Suprapubic skin (tissue), 4 donors: ENCODE measurements around the gene LATS2. TPM values are rescaled to one million over a fixed set of nuclear protein-coding genes. Genes with fewer than 3 reads are reported as not detected.

Source experiments
- DNase-seq, 2 donors: peaks; one replicate each; pipeline ENCODE4 v3.0.0-alpha.2; 2019; ENCODE audit warnings: low spot score in 2 of 2
- H3K27ac ChIP-seq: fragments of 200-600 bp; sonication (generic); one replicate; pipeline ENCODE4 v1.5.1; 2019
- H3K27me3 ChIP-seq: fragments of 200-600 bp; sonication (generic); one replicate; pipeline ENCODE4 v1.5.1; 2019
- H3K36me3 ChIP-seq: fragments of 200-600 bp; sonication (generic); one replicate; pipeline ENCODE4 v1.5.1; 2019
- H3K4me1 ChIP-seq: fragments of 200-600 bp; sonication (generic); one replicate; pipeline ENCODE4 v1.5.1; 2019
- H3K4me3 ChIP-seq: fragments of 200-600 bp; sonication (generic); one replicate; pipeline ENCODE4 v1.5.1; 2019; ENCODE audit warnings: mild to moderate bottlenecking
- H3K9me3 ChIP-seq: fragments of 200-600 bp; sonication (generic); one replicate; pipeline ENCODE4 v1.5.1; 2019
- CTCF ChIP-seq, 2 donors: fragments of 200-600 bp in 1 of 2; fragments of 450-650 bp in 1 of 2; sonication (generic) in 1 of 2; IDR thresholded peaks; one replicate each; pipeline ENCODE4 v1.5.1; 2016 to 2019; ENCODE audit warnings: antibody characterized with exemption in 2 of 2, mild to moderate bottlenecking in 1 of 2, moderate library complexity in 1 of 2
- EP300 ChIP-seq: sonication (generic); formaldehyde crosslinking; IDR thresholded peaks from one replicate; pipeline ENCODE4 v1.6.1; 2017; ENCODE audit warnings: antibody characterized with exemption
- POLR2A ChIP-seq, 2 donors: fragments of 450-650 bp; IDR thresholded peaks; one replicate each; pipeline ENCODE4 v1.6.1; 2017; ENCODE audit warnings: antibody characterized with exemption in 2 of 2, mild to moderate bottlenecking in 2 of 2, moderate library complexity in 2 of 2
- POLR2AphosphoS5 ChIP-seq, 3 donors: sonication (generic); formaldehyde crosslinking; IDR thresholded peaks; one replicate each; pipeline ENCODE4 v1.6.1; 2017; ENCODE audit warnings: antibody characterized with exemption in 3 of 3
- WGBS: methylation state at CpG from one replicate; pipeline ENCODE4 v1.1.5; 2018; 5-methylcytosine and 5-hydroxymethylcytosine counted together
- total RNA-seq, 4 donors: library from RNA; depleted of rRNA; stranded (reverse); fragments of >200 nt; gene quantifications; one replicate each; pipeline ENCODE4 v1.1.0, GENCODE V29; 2016

Gene LATS2
- total RNA-seq, 4 donors from 2014 or later, result 11.5 to 21.6 (median 16.3) TPM

DNA sequence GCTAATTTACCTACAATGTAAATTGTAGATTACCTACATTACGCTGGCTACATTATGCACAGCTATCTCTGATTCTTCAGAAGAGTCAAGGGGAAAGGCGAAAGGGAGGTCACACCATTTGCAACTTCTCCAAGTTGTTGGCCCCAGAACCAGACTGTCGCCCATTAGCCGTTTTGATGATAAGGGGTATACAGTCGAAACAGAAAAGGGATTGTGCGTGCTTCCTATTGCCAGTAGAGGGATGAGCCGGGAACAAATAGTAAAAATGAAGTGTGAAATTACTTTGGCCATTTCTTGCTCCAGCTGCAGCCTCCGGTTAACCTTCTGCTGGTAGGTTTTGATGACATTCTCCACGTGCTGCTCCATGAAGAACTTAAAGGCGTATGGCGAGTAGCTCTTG lies 73.8 kb downstream of the LATS2 start:
- WGBS, result 95% methylated on average over 11 of the region's 11 CpGs
- Histone ChIP-seq H3K36me3 (peaks cover 66% of the 10 kb centered on the region), H3K9me3 (no peaks in the 10 kb centered on the region), H3K27ac (no peak overlapping the region), H3K4me3 (no peak overlapping the region), H3K27me3 (no peaks in the 10 kb centered on the region), H3K4me1 (no peaks in the 10 kb centered on the region)
- DNase-seq, result no peak
- no peak for TF ChIP-seq POLR2AphosphoS5 (IDR thresholded peaks at IDR 0.05)
- TF ChIP-seq EP300, result no peak
- no peak for TF ChIP-seq CTCF (IDR thresholded peaks at IDR 0.05)

- no peak for TF ChIP-seq CTCF (IDR thresholded peaks at IDR 0.05)
- TF ChIP-seq POLR2A (IDR thresholded peaks at IDR 0.05), result no peak
- TF ChIP-seq POLR2AphosphoS5 (IDR thresholded peaks at IDR 0.05), result no peak
- no peak for TF ChIP-seq EP300
- no peak for DNase-seq
- no peak overlapping the region for H3K4me3 ChIP-seq
- H3K27ac ChIP-seq, result no peak overlapping the region
- WGBS, result 95% methylated on average over 2 of the region's 2 CpGs
- peaks cover 77% of the 10 kb centered on the region for H3K36me3 ChIP-seq
- no peaks in the 10 kb centered on the region for H3K4me1 ChIP-seq
- no peaks in the 10 kb centered on the region for H3K27me3 ChIP-seq
- no peaks in the 10 kb centered on the region for H3K9me3 ChIP-seq
Observed at GRCh38 chr13:20984879-20985278, 76.5 kb downstream of the LATS2 start.

GRCh38 chr13:20983386-20983785 lies 78.0 kb downstream of the LATS2 start:
- H3K27me3 ChIP-seq, result no peaks in the 10 kb centered on the region
- no peaks in the 10 kb centered on the region for H3K9me3 ChIP-seq
- peaks cover 77% of the 10 kb centered on the region for H3K36me3 ChIP-seq
- peak in 1 of 2 donors; percentile 60 for DNase-seq
- WGBS, result 97% methylated on average over 11 of the region's 11 CpGs
- TF ChIP-seq EP300 (no peak), POLR2A (IDR thresholded peaks at IDR 0.05) (no peak), CTCF (IDR thresholded peaks at IDR 0.05) (no peak), POLR2AphosphoS5 (IDR thresholded peaks at IDR 0.05) (no peak)
- H3K27ac ChIP-seq, result no peak overlapping the region
- H3K4me1 ChIP-seq, result no peaks in the 10 kb centered on the region
- no peak overlapping the region for H3K4me3 ChIP-seq

- Histone ChIP-seq H3K27me3 (no peaks in the 10 kb centered on the region), H3K4me1 (no peaks in the 10 kb centered on the region), H3K4me3 (no peak overlapping the region), H3K36me3 (peaks cover 76% of the 10 kb centered on the region), H3K27ac (no peak overlapping the region), H3K9me3 (no peaks in the 10 kb centered on the region)
- WGBS, result 95% methylated on average over 18 of the region's 18 CpGs
- no peak for TF ChIP-seq POLR2A (IDR thresholded peaks at IDR 0.05)
- peak in 1 of 2 donors; percentile 41 for DNase-seq
Observed at GRCh38 chr13:20981370-20982095, 79.9 kb downstream of the LATS2 start.

GRCh38 chr13:20980899-20981298 lies 80.5 kb downstream of the LATS2 start:
- Histone ChIP-seq H3K9me3 (no peaks in the 10 kb centered on the region), H3K36me3 (peaks cover 82% of the 10 kb centered on the region), H3K4me3 (no peak overlapping the region), H3K27me3 (no peaks in the 10 kb centered on the region), H3K4me1 (no peaks in the 10 kb centered on the region), H3K27ac (no peak overlapping the region)
- WGBS, result 98% methylated on average over 4 of the region's 4 CpGs
- TF ChIP-seq CTCF (IDR thresholded peaks at IDR 0.05) (no peak), POLR2AphosphoS5 (IDR thresholded peaks at IDR 0.05) (no peak), POLR2A (IDR thresholded peaks at IDR 0.05) (no peak), EP300 (no peak)
- peak in 1 of 2 donors; percentile 21 for DNase-seq
